Stimulated activated naive CD4-positive, alpha-beta T cell (primary cell): ENCODE data around the gene KCNIP1.

Experiments
- DNase-seq, 6 experiments: peaks; one replicate each; lab custom pipeline; 2025; lab: John Stamatoyannopoulos, UW

Gene KCNIP1

GRCh38 chr5:170597109-170597751 lies 93.4 kb downstream of the KCNIP1 start:
- no peak for DNase-seq

GRCh38 chr5:170597872-170598271 lies 94.1 kb downstream of the KCNIP1 start:
- no peak for DNase-seq

DNA sequence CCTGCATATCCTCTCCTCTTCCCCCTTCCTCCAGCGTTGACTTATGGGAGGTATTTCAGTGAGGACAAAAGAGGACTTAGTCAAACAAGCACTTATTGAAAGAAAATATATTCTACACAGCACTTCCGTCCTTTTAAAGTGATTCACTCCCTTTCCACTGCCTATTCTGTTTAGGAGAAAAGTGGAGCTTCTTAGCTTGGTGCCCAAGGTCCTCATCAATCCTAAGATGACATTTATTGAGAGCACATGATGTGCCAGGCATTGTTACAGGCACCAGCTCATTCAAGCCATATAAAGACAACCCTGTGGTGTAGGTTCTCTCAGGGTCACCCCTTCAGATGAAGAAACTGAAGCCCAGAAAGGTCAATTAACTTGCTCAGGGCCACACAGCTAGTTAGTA lies 95.9 kb downstream of the KCNIP1 start:
- DNase-seq: no peak

DNA sequence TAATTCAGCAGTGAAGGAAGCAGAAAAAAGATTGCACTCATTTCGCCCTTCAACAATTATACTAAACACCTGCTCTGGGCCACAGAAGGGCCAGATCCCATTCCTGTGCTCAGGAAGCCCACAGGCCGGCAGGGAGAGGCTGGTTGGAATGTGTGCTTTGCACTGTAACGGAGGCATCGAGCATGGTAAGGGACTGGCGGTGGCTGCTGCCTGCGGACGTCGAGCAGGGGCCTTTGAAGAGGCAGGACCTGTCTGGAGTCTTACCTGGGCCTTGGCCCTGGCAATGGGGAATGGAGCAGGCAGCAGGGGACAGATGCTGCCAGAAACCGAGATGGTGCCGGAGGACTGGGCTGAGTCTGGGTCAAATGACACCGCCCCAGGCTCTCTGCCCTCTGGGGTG lies 97.8 kb downstream of the KCNIP1 start:
- DNase-seq: no peak

DNA sequence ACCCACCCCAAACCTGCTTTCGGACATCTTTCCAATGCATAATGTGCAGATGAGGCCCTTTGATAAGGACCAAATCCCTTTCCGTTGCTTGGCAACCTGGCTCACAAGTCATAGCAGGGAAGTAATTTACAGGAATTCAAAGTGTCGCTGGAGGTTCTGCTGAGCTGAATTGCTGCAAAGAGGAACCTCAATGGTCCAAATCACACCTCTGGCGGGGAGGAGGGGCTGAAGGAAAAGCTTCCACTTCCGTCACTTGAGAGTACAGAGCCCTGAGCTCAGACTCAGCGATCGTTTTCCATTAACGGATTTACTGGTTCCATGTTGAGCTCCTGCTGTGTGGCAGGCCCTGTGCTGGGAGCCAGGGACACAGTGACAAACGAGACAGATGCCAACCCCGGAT lies 99.3 kb downstream of the KCNIP1 start:
- no peak for DNase-seq

DNA sequence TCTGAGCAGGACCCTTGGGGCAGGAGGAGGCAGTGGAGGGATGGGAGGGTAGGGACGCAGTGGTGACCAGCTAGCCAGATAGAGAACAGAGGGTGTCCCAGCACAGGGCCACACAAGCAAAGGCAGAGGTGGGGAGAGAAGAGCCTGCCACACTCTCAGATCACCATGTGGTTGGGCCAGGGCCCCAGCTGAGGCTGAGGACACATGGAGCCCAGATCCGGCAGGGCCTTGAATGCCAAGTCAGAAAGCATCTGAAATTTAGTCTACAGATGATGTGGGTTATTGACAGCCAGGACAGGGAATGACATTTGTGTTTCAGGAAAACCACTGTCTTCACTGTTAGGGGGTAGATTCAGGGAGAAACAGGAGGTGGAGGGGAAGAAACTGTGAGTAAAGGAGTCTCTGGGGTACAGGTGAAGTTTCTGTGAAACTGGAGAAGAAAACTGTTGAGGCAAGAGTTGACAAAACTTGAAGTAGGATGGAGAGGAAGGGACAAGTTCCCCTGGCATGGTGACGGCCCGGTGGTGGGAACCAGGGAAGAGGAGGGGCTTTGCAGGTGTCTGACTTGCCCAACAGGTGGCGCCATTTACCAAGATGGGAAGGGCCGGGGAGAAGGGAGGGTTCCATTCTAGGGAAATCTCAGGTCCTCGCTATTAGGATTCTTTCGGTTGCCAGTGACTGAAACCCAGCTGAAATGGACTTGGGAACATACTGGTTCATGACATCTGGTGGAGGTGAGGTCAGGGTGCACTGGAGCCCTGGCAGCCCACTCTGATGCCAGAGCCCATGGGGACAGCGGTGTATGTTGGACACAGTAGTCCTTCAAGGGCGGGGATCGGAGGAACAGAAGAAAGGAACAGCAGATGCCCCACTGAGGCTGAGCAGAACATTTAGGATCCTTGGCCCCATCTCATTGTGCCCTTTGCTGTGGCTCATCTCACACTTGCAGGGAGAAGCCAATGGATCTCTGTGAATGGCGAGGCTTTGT lies 100.1 kb downstream of the KCNIP1 start:
- peak in 1 of 6 experiments; percentile 2 for DNase-seq

DNA sequence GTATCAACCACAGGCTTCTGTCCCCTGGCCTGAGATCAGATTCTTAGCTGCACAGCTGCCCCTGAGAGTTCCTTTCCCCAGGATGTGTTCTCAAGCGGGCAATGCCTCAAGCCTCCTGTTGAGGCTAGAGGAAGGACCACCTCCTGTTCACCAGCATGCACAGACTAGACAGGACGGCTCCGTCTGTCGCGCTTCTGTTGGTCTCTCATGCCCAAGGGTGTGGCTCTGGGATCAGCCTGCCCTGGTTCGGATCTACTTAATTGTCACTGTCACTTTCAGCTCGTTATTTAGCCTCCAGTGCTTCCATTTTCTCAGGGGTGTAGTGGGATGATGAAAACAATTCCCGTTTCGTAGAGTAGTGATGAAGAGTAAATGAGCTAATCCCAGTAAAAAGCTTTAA lies 103.1 kb downstream of the KCNIP1 start:
- no peak for DNase-seq

DNA sequence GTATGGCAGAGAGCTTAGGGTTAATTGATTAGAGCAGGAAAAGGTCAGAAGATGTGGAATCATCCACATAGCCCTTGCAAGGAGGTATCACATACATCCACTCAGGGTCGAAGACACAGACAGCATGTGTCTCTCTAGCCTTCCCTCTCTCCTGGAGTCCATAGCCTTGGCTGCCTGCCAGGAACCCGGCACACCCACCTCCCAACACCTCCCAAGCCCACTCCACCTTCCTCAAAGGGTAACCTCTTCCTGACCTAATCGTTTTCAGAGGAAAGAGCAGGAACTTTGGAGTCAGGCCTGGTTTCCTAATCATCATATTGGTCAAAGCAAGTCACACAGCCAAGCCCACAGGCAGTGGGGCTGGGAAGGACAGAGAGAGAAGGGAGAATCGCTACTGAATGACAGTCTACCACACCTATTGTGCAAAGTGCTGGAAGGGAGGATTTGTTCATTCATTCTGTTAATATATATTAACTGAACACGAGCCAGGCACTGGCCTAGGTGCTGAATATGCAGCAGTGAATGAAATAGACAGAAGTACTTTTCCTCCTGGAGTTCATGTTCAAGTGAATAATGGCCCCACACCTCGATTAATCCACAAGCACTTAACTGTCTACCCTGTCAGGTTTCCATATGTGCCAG lies 107.8 kb downstream of the KCNIP1 start:
- DNase-seq: no peak

DNA sequence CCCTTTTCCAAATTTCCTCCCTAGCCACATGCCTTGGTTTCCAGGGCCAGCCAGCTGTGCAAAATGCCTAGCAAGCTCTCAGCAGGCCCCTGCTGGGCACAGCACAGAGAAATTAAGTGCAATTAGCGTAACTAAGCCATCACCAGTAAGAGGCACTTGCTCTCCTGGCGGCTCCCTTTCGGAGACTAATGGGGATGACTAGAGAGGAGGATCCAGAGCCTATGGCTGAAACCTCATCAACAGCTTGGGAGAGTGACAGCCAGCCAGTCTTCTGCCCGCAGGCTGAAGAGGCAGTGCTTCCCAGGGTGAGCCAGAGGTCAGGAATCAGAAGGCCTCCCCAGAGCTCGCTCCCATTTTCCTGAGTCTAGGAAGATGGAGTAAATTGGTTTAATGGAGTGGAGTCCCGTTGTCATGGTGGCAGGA lies 108.4 kb downstream of the KCNIP1 start:
- no peak for DNase-seq

DNA sequence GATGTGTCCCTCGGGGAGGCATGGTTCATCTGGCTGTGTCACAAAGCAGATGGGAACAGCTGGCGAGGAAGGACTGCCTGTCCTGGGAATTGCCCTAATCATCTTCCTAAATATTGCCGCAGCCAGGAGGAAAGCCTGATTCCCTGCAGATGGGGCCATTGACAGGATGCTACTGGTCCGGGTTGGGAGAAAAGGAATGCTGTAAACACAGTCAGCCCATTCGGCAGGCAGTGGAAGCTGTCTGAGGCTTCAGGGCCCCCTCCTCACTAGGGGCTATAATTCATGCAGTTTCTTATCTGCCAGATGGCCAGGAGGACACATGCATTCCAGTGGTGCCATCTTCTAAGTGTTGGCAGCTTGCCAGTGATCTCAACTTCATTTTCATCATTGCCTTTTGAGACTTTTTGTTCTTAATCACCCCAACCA lies 110.3 kb downstream of the KCNIP1 start:
- DNase-seq: no peak

GRCh38 chr5:170614720-170615119 lies 110.9 kb downstream of the KCNIP1 start:
- DNase-seq: no peak

DNA sequence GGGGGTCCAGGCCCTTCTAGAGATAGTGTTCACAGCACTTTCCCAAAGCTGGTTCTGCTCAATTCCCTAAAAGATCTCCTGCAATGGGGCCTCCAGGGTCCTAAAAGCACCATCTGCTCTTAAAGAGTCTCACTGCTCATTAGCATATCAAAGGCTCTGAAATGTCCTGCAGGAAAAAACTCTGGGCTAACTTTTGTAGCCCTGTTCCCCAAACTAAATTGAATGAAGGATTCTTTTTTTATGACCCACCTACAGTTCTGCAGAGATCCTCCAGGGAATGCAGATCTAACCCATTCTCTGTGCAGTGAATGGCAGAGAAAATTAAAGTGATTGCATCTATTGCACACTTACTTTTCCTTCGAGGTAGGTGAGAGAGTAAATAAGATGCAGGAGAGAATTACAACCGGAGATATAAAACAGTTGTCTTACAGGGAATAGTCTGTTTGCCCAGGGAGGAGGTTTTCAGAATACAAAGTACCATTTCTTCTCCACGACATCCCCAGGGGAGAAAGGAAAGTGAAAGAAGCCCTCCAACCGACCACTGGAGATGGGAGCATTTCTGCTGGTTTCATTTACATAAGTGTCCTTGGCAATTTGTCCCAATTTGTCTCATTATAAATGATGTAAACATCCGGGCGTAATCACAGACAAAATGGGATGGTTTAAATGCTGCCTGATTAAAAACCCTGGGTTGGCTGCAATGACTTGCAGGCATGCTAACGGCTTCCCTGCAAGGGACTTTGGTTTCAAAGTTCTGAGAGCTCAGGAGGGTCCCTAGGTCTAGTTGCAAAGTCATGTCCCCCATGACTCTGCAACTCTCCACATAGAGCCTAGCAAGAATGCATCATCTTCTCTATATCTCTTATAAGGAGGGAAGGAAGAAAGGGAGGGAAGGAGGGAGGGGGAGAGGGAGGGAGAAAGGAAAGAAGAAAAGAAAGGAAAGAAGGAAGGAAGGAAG lies 114.0 kb downstream of the KCNIP1 start:
- no peak for DNase-seq

DNA sequence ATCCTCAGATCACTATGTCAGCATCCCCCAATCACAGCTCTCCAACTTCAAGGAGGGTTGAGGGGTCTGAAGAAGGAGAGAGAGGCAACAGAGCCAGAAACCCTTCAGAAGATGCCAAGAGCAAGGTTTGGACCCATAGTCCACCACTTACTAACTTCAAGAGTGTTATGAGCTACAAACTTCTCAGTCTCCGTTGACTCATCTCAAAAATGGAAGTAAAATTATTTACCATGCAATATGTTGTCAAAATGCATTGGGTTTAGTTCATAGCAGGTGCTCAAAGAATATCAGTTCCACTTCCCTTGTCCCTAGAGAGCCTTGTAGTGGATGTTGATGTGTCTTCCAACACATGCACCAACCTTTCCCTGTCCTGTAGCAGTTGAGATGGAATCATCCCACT lies 116.0 kb downstream of the KCNIP1 start:
- DNase-seq: no peak

DNA sequence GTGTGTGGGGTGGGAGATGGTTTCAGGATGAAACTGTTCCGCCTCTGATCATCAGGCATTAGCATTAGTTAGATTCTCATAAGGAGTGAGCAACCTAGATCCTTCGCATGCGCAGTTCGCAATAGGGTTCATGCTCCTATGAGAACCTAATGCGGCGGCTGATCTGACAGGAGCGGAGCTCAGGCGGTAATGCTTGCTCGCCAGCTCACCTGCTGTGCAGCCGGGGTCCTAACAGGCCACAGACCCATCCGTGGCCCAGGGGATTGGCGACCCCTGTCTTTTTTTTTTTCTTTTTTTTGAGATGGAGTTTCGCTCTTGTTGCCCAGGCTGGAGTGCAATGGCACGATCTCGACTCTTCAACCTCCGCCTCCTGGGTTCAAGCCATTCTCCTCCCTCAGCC lies 119.1 kb downstream of the KCNIP1 start:
- DNase-seq: no peak

GRCh38 chr5:170623576-170624181 lies 119.9 kb downstream of the KCNIP1 start:
- no peak for DNase-seq

DNA sequence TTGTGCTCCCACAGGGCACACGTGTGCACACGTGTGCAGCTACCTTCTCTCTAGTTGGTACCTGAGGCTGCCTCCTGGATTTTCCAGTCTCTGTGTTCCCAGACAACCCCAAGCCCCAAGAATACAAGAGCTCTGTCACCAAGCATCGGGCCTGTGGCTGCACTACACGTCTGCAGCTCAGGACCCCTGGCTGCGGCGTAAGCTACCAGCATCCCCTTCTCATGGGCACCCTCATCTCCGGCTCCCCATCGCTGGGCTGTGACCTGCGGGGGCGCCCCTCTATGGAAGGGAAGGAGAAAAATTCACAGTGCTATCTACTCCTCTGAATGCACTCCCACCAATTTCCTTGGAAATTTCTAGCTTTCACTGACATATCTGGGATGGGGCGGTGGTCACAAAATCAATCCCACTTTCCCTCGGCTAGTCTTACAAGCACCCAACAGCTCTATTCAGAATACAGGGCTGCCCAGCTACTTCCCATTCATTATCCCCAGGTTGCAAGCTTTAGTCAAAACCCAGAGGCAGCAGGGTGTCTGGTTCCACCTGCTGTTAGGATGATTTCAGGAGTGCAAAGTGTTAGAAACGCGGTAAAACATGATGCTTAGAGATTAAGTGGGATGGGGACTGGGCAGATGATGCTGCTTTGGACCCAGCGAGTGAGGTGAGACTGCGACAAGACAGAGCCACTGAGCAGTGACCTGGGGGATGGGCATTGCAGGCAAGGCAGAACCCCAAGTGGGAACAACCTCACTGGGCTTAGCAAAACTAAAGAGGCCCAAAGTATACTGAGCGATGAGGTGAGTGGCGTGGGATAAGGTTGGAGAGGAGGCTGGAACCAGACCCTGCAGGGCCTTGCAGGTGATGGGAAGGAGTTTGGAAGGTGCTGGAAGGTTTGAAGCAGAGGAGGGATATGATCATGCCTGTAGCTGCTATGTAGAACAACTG lies 121.7 kb downstream of the KCNIP1 start:
- DNase-seq: no peak

- no peak for DNase-seq
Measured at GRCh38 chr5:170626507-170627150, 122.8 kb downstream of the KCNIP1 start.

DNA sequence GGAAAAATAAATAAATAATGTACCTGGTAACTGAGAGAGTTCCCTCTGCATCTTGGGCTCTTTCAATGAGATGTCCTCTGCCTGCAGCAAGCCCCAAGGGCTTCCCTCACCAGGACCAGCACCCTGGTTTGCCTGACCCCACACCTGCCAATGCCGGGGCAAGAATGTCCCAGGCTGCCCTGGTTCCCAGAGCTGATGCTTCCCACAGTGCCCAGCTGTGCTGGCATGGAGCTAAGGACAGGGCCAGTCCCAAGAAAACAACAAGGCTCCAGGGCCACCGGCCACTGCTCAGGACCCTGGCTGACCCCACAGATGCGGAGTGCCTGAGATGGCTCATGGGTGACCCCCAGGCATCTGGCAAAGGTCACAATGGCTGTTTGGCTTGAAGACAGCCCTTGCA lies 123.5 kb downstream of the KCNIP1 start:
- no peak for DNase-seq

DNA sequence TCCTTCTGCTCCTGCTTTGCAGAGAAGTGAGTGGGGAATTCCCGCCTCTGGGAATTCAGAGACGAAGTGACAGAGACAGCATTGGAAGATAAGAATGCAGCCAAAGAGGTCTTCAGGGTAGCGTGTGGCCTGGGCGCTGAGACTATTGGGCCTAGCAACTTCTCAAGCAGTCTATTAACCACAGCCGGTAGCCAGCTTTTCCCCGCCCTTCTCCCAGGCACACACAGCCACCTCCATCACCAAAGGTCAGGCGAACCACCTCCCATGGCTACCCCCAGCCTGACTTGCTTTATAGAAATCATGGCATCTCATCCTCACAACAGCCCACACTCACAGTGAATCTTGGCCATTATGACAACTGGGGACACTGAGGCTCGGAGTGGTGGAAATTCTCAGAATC lies 124.2 kb downstream of the KCNIP1 start:
- no peak for DNase-seq
